ENCODE measurements around the gene KLRF1. TPM values are rescaled to one million over a fixed set of nuclear protein-coding genes. Genes with fewer than 3 reads are reported as not detected.

Gene KLRF1
- total RNA-seq, 2 donors from 2014 or later = not detected

GRCh38 chr12:9856151-9856550, 28.9 kb downstream of the KLRF1 start:
- Histone ChIP-seq H3K27ac (no peak overlapping the region), H3K4me1 (no peaks in the 10 kb centered on the region), H3K9me3 (no peaks in the 10 kb centered on the region), H3K27me3 (no peaks in the 10 kb centered on the region), H3K36me3 (replicated peaks in 1 of 2; ENCODE audit: insufficient read depth in 1 of 2, low read depth in 2 of 2) (no peaks in the 10 kb centered on the region), H3K4me3 (no peak overlapping the region)
- ATAC-seq = no peak
- intact Hi-C loops (cut with DNase I) = no loop called here
- no peak for DNase-seq
- 59 to 72% methylated on average over 1 of the region's 1 CpG for WGBS, 2 donors
- TF ChIP-seq, protein P1, sequence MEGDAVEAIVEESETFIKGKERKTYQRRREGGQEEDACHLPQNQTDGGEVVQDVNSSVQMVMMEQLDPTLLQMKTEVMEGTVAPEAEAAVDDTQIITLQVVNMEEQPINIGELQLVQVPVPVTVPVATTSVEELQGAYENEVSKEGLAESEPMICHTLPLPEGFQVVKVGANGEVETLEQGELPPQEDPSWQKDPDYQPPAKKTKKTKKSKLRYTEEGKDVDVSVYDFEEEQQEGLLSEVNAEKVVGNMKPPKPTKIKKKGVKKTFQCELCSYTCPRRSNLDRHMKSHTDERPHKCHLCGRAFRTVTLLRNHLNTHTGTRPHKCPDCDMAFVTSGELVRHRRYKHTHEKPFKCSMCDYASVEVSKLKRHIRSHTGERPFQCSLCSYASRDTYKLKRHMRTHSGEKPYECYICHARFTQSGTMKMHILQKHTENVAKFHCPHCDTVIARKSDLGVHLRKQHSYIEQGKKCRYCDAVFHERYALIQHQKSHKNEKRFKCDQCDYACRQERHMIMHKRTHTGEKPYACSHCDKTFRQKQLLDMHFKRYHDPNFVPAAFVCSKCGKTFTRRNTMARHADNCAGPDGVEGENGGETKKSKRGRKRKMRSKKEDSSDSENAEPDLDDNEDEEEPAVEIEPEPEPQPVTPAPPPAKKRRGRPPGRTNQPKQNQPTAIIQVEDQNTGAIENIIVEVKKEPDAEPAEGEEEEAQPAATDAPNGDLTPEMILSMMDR (IDR thresholded peaks at IDR 0.05) = no peak
- TF ChIP-seq POLR2A (IDR thresholded peaks at IDR 0.05) = no peak

- DNase-seq (no peak), ATAC-seq (no peak)
- WGBS, 2 donors = 36 to 61% methylated on average over 3 of the region's 3 CpGs
- Histone ChIP-seq H3K4me3 (no peak overlapping the region), H3K27me3 (no peaks in the 10 kb centered on the region), H3K9me3 (no peaks in the 10 kb centered on the region), H3K27ac (no peak overlapping the region), H3K36me3 (replicated peaks in 1 of 2; ENCODE audit: insufficient read depth in 1 of 2, low read depth in 2 of 2) (no peaks in the 10 kb centered on the region), H3K4me1 (no peaks in the 10 kb centered on the region)
- intact Hi-C loops (cut with DNase I) = no loop called here
- TF ChIP-seq POLR2A (IDR thresholded peaks at IDR 0.05) = no peak
- TF ChIP-seq, protein P1 (IDR thresholded peaks at IDR 0.05) = no peak
Measured at GRCh38 chr12:9856894-9857293, 29.6 kb downstream of the KLRF1 start.

DNA sequence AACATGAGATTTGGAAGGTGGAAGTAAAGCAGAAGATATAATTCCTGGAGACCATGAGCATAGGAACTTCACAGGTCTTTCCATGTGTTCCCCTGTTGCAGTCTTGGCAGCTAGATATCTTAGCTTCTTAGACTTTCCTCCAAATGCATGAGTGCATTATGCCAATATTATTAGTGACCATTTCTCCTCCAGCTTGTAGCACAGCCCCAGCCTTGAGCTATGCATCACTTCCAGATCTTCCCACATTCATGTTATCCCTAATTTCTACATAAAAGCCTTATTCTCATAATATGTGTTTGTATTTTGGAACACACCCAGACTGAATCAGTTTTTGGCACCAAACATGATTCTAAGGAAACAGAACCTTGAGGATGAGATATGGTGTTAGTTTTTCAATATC, 30.9 kb downstream of the KLRF1 start:
- DNase-seq (no peak), ATAC-seq (no peak)
- TF ChIP-seq, protein P1 (IDR thresholded peaks at IDR 0.05) = no peak
- no peak for TF ChIP-seq POLR2A (IDR thresholded peaks at IDR 0.05)
- no peaks in the 10 kb centered on the region for H3K4me1 ChIP-seq
- intact Hi-C loops (cut with DNase I) = no loop called here
- H3K27ac ChIP-seq = no peak overlapping the region
- H3K36me3 ChIP-seq (replicated peaks in 1 of 2; ENCODE audit: insufficient read depth in 1 of 2, low read depth in 2 of 2) = no peaks in the 10 kb centered on the region
- H3K9me3 ChIP-seq = no peaks in the 10 kb centered on the region
- no peak overlapping the region for H3K4me3 ChIP-seq
- H3K27me3 ChIP-seq = no peaks in the 10 kb centered on the region

GRCh38 chr12:9864913-9865675, 37.8 kb downstream of the KLRF1 start:
- WGBS, 2 donors = 71% methylated on average over 4 of the region's 4 CpGs
- TF ChIP-seq, protein P1 (IDR thresholded peaks at IDR 0.05) = no peak
- no peak for TF ChIP-seq POLR2A (IDR thresholded peaks at IDR 0.05)
- Histone ChIP-seq H3K9me3 (no peaks in the 10 kb centered on the region), H3K27me3 (no peaks in the 10 kb centered on the region), H3K27ac (no peak overlapping the region), H3K4me3 (no peak overlapping the region), H3K36me3 (replicated peaks in 1 of 2; ENCODE audit: insufficient read depth in 1 of 2, low read depth in 2 of 2) (no peaks in the 10 kb centered on the region), H3K4me1 (no peaks in the 10 kb centered on the region)
- DNase-seq (no peak), ATAC-seq (no peak)
- intact Hi-C loops (cut with DNase I) = no loop called here

DNA sequence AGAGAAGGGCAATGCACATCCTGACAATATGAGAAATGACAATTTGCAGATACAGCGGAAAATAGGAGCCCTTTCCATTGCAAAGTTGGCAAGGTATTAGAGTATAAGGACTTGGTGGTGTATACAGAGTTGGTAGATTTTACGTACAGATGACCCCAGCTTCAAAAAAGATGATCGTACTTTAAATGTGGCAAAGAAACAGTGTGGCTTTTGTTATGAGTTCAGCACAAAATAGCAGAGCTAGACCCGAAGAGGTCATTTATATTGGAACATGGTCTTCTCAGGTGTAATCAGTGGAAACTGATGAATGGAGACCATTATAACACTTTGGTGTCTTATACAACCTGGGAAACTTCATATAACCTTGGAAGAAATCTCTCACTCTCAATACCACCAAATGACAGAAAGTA, 39.6 kb downstream of the KLRF1 start:
- WGBS, 2 donors = 47 to 57% methylated on average over 4 of the region's 4 CpGs
- Histone ChIP-seq H3K36me3 (replicated peaks in 1 of 2; ENCODE audit: insufficient read depth in 1 of 2, low read depth in 2 of 2) (no peaks in the 10 kb centered on the region), H3K27me3 (no peaks in the 10 kb centered on the region), H3K9me3 (no peaks in the 10 kb centered on the region), H3K4me3 (no peak overlapping the region), H3K27ac (no peak overlapping the region), H3K4me1 (no peaks in the 10 kb centered on the region)
- DNase-seq (no peak), ATAC-seq (no peak)
- intact Hi-C loops (cut with DNase I) = no loop called here
- no peak for TF ChIP-seq POLR2A (IDR thresholded peaks at IDR 0.05)
- TF ChIP-seq, protein P1 (IDR thresholded peaks at IDR 0.05) = no peak
